NCI-H446 treated with DMSO at 0.1 percent for 48 hours (cell line): Measurements from ENCODE around the gene SNX20.

Experiments used
- DNase-seq: peaks from one replicate; lab custom pipeline; 2025; lab: John Stamatoyannopoulos, UW

SNX20 gene

GRCh38 chr16:50679676-50680555 is 1.2 kb downstream of the SNX20 start:
- no peak for DNase-seq

DNA sequence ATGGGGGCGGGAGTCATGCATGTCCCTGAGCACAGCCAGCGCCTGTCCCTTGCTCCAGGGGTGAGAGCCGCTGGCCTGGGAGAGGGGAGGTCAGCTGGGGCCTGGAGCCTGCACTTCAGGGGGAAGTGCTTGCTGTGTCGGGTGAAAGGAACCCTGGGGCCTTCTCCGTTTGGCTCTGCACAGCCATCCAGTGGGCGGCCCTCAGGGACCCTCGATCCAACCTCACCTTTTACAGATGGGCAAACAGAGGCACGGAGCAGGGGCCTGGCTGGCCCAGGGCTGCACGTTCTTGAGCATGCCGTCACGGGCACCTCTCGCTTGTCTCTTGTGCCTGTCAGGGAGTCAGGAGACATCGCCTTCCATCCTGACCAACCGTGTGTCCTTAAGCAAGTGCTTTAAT is 1.8 kb downstream of the SNX20 start:
- DNase-seq, result no peak

GRCh38 chr16:50678531-50678930 is 2.6 kb downstream of the SNX20 start:
- DNase-seq, result no peak

DNA sequence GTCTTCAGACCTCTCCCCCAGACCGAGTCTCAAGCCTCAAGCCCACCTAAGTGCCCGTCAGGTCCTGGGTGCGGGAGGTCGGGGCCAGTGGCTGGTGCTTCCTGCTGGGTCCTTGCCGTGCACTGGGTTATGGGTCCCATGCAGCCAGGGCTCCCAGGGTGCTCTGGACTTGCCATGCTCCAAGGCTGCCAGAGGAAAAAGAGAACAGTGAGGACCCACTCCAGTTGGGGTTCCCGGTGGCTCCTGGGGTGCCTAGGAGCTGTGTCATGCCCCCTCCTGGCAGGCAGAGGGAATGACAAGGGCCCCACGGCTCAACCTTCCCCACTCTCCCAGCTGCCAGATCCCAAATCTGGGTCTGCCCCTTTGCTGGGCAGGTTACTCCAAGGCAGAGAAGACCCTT is 3.8 kb downstream of the SNX20 start:
- DNase-seq, result no peak

- no peak for DNase-seq
These were observed 4.4 kb downstream of the SNX20 start for GRCh38 chr16:50676684-50677225.

DNA sequence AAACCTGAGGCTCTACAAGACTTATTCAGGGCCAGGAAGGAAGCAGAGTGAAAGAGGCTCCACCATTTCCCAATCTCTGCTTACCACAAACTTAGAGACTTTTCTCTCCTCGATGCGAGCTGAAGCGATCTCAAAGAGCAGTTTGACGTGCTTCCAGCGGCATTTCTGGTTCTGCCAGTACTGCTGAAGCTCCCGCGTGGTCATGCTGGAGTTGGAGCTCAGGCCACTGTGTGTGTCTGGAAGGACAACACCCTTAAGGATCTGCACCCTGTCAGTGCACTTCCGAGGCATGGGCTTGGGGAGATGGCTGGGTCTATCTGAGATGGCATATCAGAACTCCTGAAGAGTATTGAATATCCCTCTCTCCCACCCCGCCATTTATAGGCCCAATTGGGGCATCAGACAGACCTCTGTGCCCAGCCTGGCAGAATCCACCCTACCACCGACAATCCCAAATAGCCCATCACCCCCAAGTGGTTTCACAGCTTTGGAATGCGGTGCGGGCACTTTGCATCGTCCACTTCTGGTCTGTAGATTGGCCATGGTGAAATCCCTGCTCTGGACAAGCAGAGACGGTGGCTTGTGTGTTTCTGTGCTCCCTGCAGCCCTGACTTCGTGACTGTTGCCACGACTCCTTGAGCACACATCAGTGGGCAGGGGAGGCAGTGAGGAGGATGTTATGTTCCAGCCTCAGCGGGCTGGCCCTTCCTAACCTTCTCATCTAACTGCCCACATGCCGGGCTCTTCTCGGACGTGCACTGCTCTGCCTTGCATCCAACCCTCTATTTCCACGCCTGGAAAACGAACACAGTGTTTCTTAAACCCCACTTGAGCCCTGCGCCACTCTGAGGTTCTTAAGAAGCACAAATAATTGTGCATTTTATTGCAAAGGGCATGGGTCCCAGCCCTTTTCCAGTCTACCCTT is 5.2 kb downstream of the SNX20 start:
- no peak for DNase-seq

GRCh38 chr16:50674831-50675230 is 6.3 kb downstream of the SNX20 start:
- no peak for DNase-seq

GRCh38 chr16:50673496-50674275 is 7.4 kb downstream of the SNX20 start:
- DNase-seq, result no peak

- DNase-seq, result no peak
These were observed 9.4 kb downstream of the SNX20 start for GRCh38 chr16:50671644-50672260.

GRCh38 chr16:50670476-50670875 is 10.6 kb downstream of the SNX20 start:
- no peak for DNase-seq

- DNase-seq, result no peak
These were observed 11.4 kb downstream of the SNX20 start for GRCh38 chr16:50669741-50670140.

DNA sequence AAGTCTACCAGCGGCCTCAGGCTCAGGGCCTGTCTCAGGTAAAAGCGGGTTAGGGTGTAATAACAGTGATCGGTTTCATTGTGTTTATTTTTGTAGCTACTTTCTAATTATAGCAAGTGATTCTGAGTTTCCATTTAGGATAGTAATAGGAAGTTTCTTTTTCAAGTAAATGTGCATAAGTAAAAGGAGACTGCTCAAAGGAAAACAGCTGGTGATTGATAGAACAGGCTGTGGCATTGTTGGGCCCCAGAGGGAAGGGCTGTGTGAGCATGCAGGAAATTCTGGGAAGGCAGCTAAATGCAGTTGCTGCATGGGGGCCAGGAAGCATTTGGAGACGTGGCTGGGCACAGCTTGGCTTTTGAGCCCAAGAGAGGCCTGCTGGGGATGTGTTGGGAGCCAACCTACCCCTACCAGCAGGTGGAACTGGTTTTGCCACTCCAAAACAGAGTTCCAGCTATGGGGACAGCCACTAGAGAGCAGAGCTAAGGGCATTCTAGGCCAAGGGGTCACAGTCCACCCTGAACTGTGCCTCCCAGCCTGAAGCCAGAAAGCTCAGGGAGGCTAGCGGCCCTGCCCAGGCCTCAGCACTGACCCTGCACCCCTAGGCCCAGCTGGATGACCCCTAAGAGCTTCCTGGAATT is 12.6 kb downstream of the SNX20 start:
- no peak for DNase-seq

- no peak for DNase-seq
These were observed 13.4 kb downstream of the SNX20 start for GRCh38 chr16:50667497-50668367.

GRCh38 chr16:50666658-50667496 is 14.2 kb downstream of the SNX20 start:
- DNase-seq, result no peak

- DNase-seq, result no peak
These were observed 15.8 kb downstream of the SNX20 start for GRCh38 chr16:50665128-50665878.

DNA sequence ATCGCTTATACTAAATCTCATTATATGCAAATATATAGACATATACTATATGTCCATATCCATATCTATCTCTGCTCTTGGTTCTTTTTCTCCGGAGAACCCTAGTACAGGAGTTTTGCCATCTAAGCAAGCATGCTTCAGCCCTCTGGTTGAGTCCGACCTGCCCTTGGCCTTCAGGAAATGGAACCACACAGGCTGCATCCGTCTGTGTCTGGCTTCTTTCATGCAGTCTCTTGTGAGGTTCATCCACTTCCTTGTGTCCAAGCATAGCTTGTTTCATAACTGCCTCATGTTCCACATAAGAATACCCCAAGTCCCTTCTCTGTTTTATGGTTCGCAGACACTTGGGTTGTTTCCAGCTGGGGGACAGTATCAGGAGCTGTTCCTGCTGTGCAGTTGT is 16.8 kb downstream of the SNX20 start:
- DNase-seq, result no peak

GRCh38 chr16:50662306-50662940 is 18.7 kb downstream of the SNX20 start:
- no peak for DNase-seq

GRCh38 chr16:50659806-50660205 is 21.3 kb downstream of the SNX20 start:
- no peak for DNase-seq
